ENCODE data around the gene TANC1. TPM values are rescaled to one million over a fixed set of nuclear protein-coding genes. Genes with fewer than 3 reads are reported as not detected.

Gene TANC1
- total RNA-seq, 6 experiments from 2014 or later: 4.0 to 12.7 (median 11.3) TPM

- Histone ChIP-seq H3K27ac (no peak overlapping the region), H3K4me3 (no peak overlapping the region), H3K27me3 (no peaks in the 10 kb centered on the region), H3K9me3 (no peaks in the 10 kb centered on the region), H3K4me1 (peaks cover 0 to 12% (median 5%) of the 10 kb centered on the region in 4 donors), H3K36me3 (no peaks in the 10 kb centered on the region)
- ATAC-seq (no peak), DNase-seq (no peak)
- TF ChIP-seq CTCF (IDR thresholded peaks at IDR 0.05) (no peak), POLR2A (IDR thresholded peaks at IDR 0.05) (no peak)
- intact Hi-C loops (cut with DNase I): no loop called here
- 55% methylated on average over 2 of the region's 2 CpGs for WGBS (ENCODE audit: insufficient coverage, low coverage, low lambda C conversion rate, missing lambda C conversion rate)
Observed at GRCh38 chr2:158955842-158956365, 12.5 kb upstream of the TANC1 start.

GRCh38 chr2:158958365-158958764, 10.1 kb upstream of the TANC1 start:
- TF ChIP-seq POLR2A (IDR thresholded peaks at IDR 0.05): no peak
- no peak for TF ChIP-seq CTCF (IDR thresholded peaks at IDR 0.05)
- Histone ChIP-seq H3K9me3 (no peaks in the 10 kb centered on the region), H3K27ac (no peak overlapping the region), H3K4me3 (no peak overlapping the region), H3K36me3 (no peaks in the 10 kb centered on the region), H3K4me1 (peaks cover 0 to 12% (median 5%) of the 10 kb centered on the region in 4 donors), H3K27me3 (no peaks in the 10 kb centered on the region)
- DNase-seq (no peak), ATAC-seq (no peak)
- 100% methylated on average over 1 of the region's 1 CpG for WGBS (ENCODE audit: insufficient coverage, low coverage, low lambda C conversion rate, missing lambda C conversion rate)
- intact Hi-C loops (cut with DNase I): no loop called here

GRCh38 chr2:158960193-158960592, 8.2 kb upstream of the TANC1 start:
- WGBS (ENCODE audit: insufficient coverage, low coverage, low lambda C conversion rate, missing lambda C conversion rate): 0% methylated on average over 1 of the region's 2 CpGs
- intact Hi-C loops (cut with DNase I): no loop called here
- ATAC-seq: no peak

GRCh38 chr2:158962074-158962473, 6.4 kb upstream of the TANC1 start:
- DNase-seq: no peak
- H3K27me3 ChIP-seq: no peaks in the 10 kb centered on the region
- H3K36me3 ChIP-seq: no peaks in the 10 kb centered on the region
- intact Hi-C loops (cut with DNase I): no loop called here
- no peaks in the 10 kb centered on the region for H3K4me1 ChIP-seq
- no peak overlapping the region for H3K27ac ChIP-seq
- WGBS (ENCODE audit: insufficient coverage, low coverage, low lambda C conversion rate, missing lambda C conversion rate): 100% methylated on average over 1 of the region's 1 CpG
- TF ChIP-seq POLR2A (IDR thresholded peaks at IDR 0.05) (no peak), CTCF (IDR thresholded peaks at IDR 0.05) (no peak)
- no peak for ATAC-seq
- H3K9me3 ChIP-seq: no peaks in the 10 kb centered on the region
- no peak overlapping the region for H3K4me3 ChIP-seq

More at GRCh38 chr2:158960193-158960592, 8.2 kb upstream of the TANC1 start:
- Histone ChIP-seq H3K4me3 (no peak overlapping the region), H3K36me3 (no peaks in the 10 kb centered on the region), H3K27ac (no peak overlapping the region), H3K27me3 (no peaks in the 10 kb centered on the region), H3K9me3 (no peaks in the 10 kb centered on the region), H3K4me1 (no peaks in the 10 kb centered on the region)
- no peak for DNase-seq
- TF ChIP-seq CTCF (IDR thresholded peaks at IDR 0.05) (no peak), POLR2A (IDR thresholded peaks at IDR 0.05) (no peak)

GRCh38 chr2:158963071-158963470, 5.4 kb upstream of the TANC1 start:
- Histone ChIP-seq H3K36me3 (no peaks in the 10 kb centered on the region), H3K27me3 (no peaks in the 10 kb centered on the region), H3K27ac (no peak overlapping the region), H3K4me1 (no peaks in the 10 kb centered on the region), H3K4me3 (no peak overlapping the region), H3K9me3 (no peaks in the 10 kb centered on the region)
- TF ChIP-seq CTCF (IDR thresholded peaks at IDR 0.05) (no peak), POLR2A (IDR thresholded peaks at IDR 0.05) (no peak)
- ATAC-seq (no peak), DNase-seq (no peak)
- intact Hi-C loops (cut with DNase I): no loop called here
- 62% methylated on average over 3 of the region's 3 CpGs for WGBS (ENCODE audit: insufficient coverage, low coverage, low lambda C conversion rate, missing lambda C conversion rate)

Measured in right lobe of liver (tissue), 6 donors.